ENCODE results near the gene TBCD. TPM values are rescaled to one million over a fixed set of nuclear protein-coding genes. Genes with fewer than 3 reads are reported as not detected.

TBCD gene
- total RNA-seq, 2 experiments from 2014 or later = 87.8 to 145 TPM

DNA sequence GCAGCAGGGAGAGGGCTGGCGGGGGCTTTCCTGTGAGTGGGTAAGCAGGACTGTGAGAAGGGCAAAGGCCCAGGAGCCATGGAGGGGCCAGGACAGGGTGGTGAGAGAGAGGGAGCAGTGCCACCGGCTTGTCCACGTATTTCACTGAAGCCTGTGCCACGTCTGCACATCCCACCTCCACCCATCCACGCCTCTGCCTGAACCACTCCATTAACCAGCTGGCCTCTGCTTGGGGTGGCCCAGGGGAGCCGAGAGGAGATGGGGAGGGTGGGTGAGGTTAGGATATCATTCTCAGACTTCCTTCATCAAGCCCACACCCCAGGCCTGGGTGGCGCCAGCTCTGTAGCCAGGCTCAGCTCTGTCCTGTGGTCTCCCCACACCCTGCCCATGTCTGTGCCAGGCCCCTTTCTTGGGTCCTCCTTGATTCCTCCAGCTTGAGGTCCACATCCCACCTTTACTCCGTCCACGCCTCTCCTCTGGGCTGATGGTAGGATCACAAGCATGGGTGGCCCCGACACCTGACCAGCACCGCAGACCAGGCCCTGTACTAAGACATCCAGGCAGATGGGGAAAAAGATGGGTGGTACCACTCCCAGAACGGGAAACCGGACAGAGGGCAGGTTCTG, 19.6 kb upstream of the TBCD start:
- no peak overlapping the region for H2AFZ ChIP-seq (ENCODE audit: low read length)
- H3K4me2 ChIP-seq (ENCODE audit: low read length) = no peak overlapping the region
- H3K4me3 ChIP-seq (ENCODE audit: low read depth, low read length, poor library complexity, severe bottlenecking) = no peak overlapping the region
- no peaks in the 10 kb centered on the region for H4K20me1 ChIP-seq (ENCODE audit: insufficient read depth, low read length)
- BruUV-seq (replicated peaks) = no TSS peak
- H3K9me2 ChIP-seq (ENCODE audit: insufficient read depth, low read length) = no peaks in the 10 kb centered on the region
- H3K36me3 ChIP-seq (ENCODE audit: insufficient read depth, low read length) = peaks cover 74% of the 10 kb centered on the region
- ChIA-PET POLR2A (interaction anchor here (0.9 kb wide), 1 partner anchor 102 kb away, joined by 3 read pairs; no protein-coding TSS in a partner anchor), CTCF (ENCODE audit: unreplicated experiment) (no interaction called here)
- TF ChIP-seq EZH2phosphoT487 (IDR thresholded peaks at IDR 0.05; ENCODE audit: borderline replicate concordance, low read depth, low read length) = no peak
- TF ChIP-seq, protein P1, sequence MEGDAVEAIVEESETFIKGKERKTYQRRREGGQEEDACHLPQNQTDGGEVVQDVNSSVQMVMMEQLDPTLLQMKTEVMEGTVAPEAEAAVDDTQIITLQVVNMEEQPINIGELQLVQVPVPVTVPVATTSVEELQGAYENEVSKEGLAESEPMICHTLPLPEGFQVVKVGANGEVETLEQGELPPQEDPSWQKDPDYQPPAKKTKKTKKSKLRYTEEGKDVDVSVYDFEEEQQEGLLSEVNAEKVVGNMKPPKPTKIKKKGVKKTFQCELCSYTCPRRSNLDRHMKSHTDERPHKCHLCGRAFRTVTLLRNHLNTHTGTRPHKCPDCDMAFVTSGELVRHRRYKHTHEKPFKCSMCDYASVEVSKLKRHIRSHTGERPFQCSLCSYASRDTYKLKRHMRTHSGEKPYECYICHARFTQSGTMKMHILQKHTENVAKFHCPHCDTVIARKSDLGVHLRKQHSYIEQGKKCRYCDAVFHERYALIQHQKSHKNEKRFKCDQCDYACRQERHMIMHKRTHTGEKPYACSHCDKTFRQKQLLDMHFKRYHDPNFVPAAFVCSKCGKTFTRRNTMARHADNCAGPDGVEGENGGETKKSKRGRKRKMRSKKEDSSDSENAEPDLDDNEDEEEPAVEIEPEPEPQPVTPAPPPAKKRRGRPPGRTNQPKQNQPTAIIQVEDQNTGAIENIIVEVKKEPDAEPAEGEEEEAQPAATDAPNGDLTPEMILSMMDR (conservative IDR thresholded peaks at IDR 0.05; ENCODE audit: low read length) = no peak
- no peak for DNase-seq (ENCODE audit: low spot score)
- intact Hi-C loops (cut with micrococcal nuclease; ENCODE audit: unreplicated experiment) = no loop called here
- peaks cover 7% of the 10 kb centered on the region for H3K9me3 ChIP-seq (ENCODE audit: low read length)
- no peaks in the 10 kb centered on the region for H3K79me2 ChIP-seq (ENCODE audit: insufficient read depth, low read depth, low read length)
- no peak overlapping the region for H3K27ac ChIP-seq (ENCODE audit: low read depth, low read length, poor library complexity, severe bottlenecking)
- H3K4me1 ChIP-seq (ENCODE audit: insufficient read depth, low read length, poor library complexity, severe bottlenecking) = no peaks in the 10 kb centered on the region

DNA sequence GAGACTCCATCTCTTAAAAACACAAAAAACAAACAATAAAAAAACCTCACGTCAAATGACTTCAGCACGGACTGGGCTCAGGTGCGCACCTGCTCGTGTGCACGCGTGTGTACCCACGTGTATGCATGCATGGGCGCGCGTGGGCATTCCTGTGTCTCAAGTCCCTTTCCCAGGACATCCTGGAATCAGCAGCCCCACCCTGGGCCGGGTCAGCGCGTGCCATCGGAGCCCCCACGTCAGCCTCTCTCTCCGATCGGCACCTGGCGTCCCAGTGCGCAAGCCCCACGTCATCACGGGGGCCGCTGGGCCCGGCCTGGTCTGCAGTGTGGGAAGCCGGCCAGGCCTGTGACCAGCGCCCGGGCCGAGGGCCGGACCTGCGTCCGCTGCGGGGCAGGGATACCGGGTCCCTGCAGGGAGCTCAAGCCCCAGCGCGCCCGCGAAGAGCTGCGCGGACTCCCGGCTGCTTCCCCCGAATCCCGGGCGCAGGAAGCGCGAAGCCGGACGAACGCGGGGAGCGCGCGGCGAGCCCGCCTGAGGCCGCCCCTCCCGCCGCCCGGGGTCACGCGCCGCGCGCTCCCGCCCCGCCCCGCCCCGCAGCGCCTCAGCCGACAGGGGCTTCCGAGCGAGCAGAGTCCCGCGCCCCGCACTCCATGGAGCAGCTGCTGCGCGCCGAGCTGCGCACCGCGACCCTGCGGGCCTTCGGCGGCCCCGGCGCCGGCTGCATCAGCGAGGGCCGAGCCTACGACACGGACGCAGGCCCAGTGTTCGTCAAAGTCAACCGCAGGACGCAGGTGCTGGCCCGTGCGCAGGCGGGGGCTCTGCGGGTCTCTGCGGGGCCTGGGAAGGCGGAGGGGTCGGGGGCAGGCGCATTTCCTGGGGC, 16.6 kb upstream of the TBCD start, which contains the start of gene FN3K:
Gene FN3K, plus strand, starts transcription at position 629 of the 880 bp plus-strand sequence. Its CDS starts 22 bp downstream, at position 651.
- BruUV-seq (replicated peaks) = no TSS peak
- POLR2A ChIA-PET = interaction anchor here (0.8 kb wide), 1 partner anchor 14 kb away, joined by 5 read pairs; no protein-coding TSS in a partner anchor
- no peak for DNase-seq (ENCODE audit: low spot score)
- Histone ChIP-seq H3K9me3 (ENCODE audit: low read length) (peaks cover 19% of the 10 kb centered on the region), H3K4me3 (ENCODE audit: low read depth, low read length, poor library complexity, severe bottlenecking) (no peak within 1 kb of the TSS), H2AFZ (ENCODE audit: low read length) (no peak within 1 kb of the TSS), H3K4me2 (ENCODE audit: low read length) (no peak within 1 kb of the TSS), H3K36me3 (ENCODE audit: insufficient read depth, low read length) (peaks cover 71% of the 10 kb centered on the region), H3K27ac (ENCODE audit: low read depth, low read length, poor library complexity, severe bottlenecking) (no peak within 1 kb of the TSS), H3K79me2 (ENCODE audit: insufficient read depth, low read depth, low read length) (no peaks in the 10 kb centered on the region), H3K4me1 (ENCODE audit: insufficient read depth, low read length, poor library complexity, severe bottlenecking) (no peaks in the 10 kb centered on the region), H3K9me2 (ENCODE audit: insufficient read depth, low read length) (no peaks in the 10 kb centered on the region), H4K20me1 (ENCODE audit: insufficient read depth, low read length) (no peaks in the 10 kb centered on the region)
- CTCF ChIA-PET (ENCODE audit: unreplicated experiment) = no interaction called here
- intact Hi-C loops (cut with micrococcal nuclease; ENCODE audit: unreplicated experiment) = no loop called here
- no peak for TF ChIP-seq EZH2phosphoT487 (IDR thresholded peaks at IDR 0.05; ENCODE audit: borderline replicate concordance, low read depth, low read length)
- TF ChIP-seq, protein P1 (conservative IDR thresholded peaks at IDR 0.05; ENCODE audit: low read length) = no peak

All from OCI-LY7 (cell line).